ENCODE results near the gene CNTNAP2.

The CNTNAP2 gene

GRCh38 chr7:148340438-148341280 is 2224.1 kb downstream of the CNTNAP2 start:
- no peak for DNase-seq

- no peak for DNase-seq
Measured at GRCh38 chr7:148344406-148344805, 2227.8 kb downstream of the CNTNAP2 start.

GRCh38 chr7:148347981-148348380 is 2231.4 kb downstream of the CNTNAP2 start:
- DNase-seq, result no peak

GRCh38 chr7:148348466-148348865 is 2231.9 kb downstream of the CNTNAP2 start:
- no peak for DNase-seq

GRCh38 chr7:148356303-148356702 is 2239.7 kb downstream of the CNTNAP2 start:
- no peak for DNase-seq

GRCh38 chr7:148362541-148362940 is 2245.9 kb downstream of the CNTNAP2 start:
- DNase-seq, result no peak

- DNase-seq, result no peak
Measured at GRCh38 chr7:148367731-148368475, 2251.3 kb downstream of the CNTNAP2 start.

- DNase-seq, result no peak
Measured at GRCh38 chr7:148368562-148368961, 2252.0 kb downstream of the CNTNAP2 start.

GRCh38 chr7:148371280-148371937 is 2254.8 kb downstream of the CNTNAP2 start:
- DNase-seq, result no peak

- DNase-seq, result no peak
Measured at GRCh38 chr7:148374396-148375259, 2258.0 kb downstream of the CNTNAP2 start.

GRCh38 chr7:148379677-148380076 is 2263.1 kb downstream of the CNTNAP2 start:
- no peak for DNase-seq

- no peak for DNase-seq
Measured at GRCh38 chr7:148380596-148381419, 2264.2 kb downstream of the CNTNAP2 start.

- DNase-seq, result no peak
Measured at GRCh38 chr7:148382596-148382995, 2266.0 kb downstream of the CNTNAP2 start.

- no peak for DNase-seq
Measured at GRCh38 chr7:148383651-148384050, 2267.1 kb downstream of the CNTNAP2 start.

GRCh38 chr7:148385009-148385682 is 2268.5 kb downstream of the CNTNAP2 start:
- DNase-seq, result no peak

- no peak for DNase-seq
Measured at GRCh38 chr7:148390381-148390780, 2273.8 kb downstream of the CNTNAP2 start.

- DNase-seq, result no peak
Measured at GRCh38 chr7:148391591-148391990, 2275.0 kb downstream of the CNTNAP2 start.

- no peak for DNase-seq
Measured at GRCh38 chr7:148394582-148394981, 2278.0 kb downstream of the CNTNAP2 start.

- DNase-seq, result no peak
Measured at GRCh38 chr7:148395352-148395811, 2278.8 kb downstream of the CNTNAP2 start.

GRCh38 chr7:148395990-148396716 is 2279.6 kb downstream of the CNTNAP2 start:
- no peak for DNase-seq

All from Kasumi-1 (cell line).